Measurements from ENCODE around the gene SIDT1.

SIDT1 gene

GRCh38 chr3:113638910-113639309, 106.6 kb downstream of the SIDT1 start:
- DNase-seq: no peak

GRCh38 chr3:113643583-113643982, 111.2 kb downstream of the SIDT1 start:
- no peak for DNase-seq

- DNase-seq: no peak
Measured at GRCh38 chr3:113648524-113648923, 116.2 kb downstream of the SIDT1 start.

- no peak for DNase-seq
Measured at GRCh38 chr3:113649174-113649845, 117.0 kb downstream of the SIDT1 start.

- no peak for DNase-seq
Measured at GRCh38 chr3:113654310-113654709, 122.0 kb downstream of the SIDT1 start.

- DNase-seq: no peak
Measured at GRCh38 chr3:113654851-113655250, 122.5 kb downstream of the SIDT1 start.

GRCh38 chr3:113658107-113658506, 125.8 kb downstream of the SIDT1 start:
- DNase-seq: no peak

- no peak for DNase-seq
Measured at GRCh38 chr3:113659101-113659541, 126.8 kb downstream of the SIDT1 start.

- no peak for DNase-seq
Measured at GRCh38 chr3:113659996-113660395, 127.6 kb downstream of the SIDT1 start.

GRCh38 chr3:113660458-113660857, 128.1 kb downstream of the SIDT1 start:
- DNase-seq: no peak

GRCh38 chr3:113660896-113661295, 128.5 kb downstream of the SIDT1 start:
- no peak for DNase-seq

- DNase-seq: no peak
Measured at GRCh38 chr3:113662824-113663223, 130.5 kb downstream of the SIDT1 start.

GRCh38 chr3:113663324-113663750, 131.0 kb downstream of the SIDT1 start:
- no peak for DNase-seq

GRCh38 chr3:113663761-113664160, 131.4 kb downstream of the SIDT1 start:
- no peak for DNase-seq

- DNase-seq: no peak
Measured at GRCh38 chr3:113664523-113665094, 132.3 kb downstream of the SIDT1 start.

GRCh38 chr3:113668015-113668414, 135.7 kb downstream of the SIDT1 start:
- DNase-seq: no peak

GRCh38 chr3:113673593-113673992, 141.2 kb downstream of the SIDT1 start:
- DNase-seq: no peak

- DNase-seq: no peak
Measured at GRCh38 chr3:113676261-113676660, 143.9 kb downstream of the SIDT1 start.

- no peak for DNase-seq
Measured at GRCh38 chr3:113677737-113678136, 145.4 kb downstream of the SIDT1 start.

GRCh38 chr3:113678773-113679172, 146.4 kb downstream of the SIDT1 start:
- no peak for DNase-seq
